WTC11 (cell line): ENCODE data around the gene DCAF15. TPM values are rescaled to one million over a fixed set of nuclear protein-coding genes. Genes with fewer than 3 reads are reported as not detected.

ENCODE experiments used
- ATAC-seq: fragments of 200-7000 bp; cut with Tn5 transposase; 2 replicates; pipeline ENCODE4 v1.10.0; 2021; ENCODE audit warnings: mild to moderate bottlenecking, moderate library complexity
- CTCF ChIA-PET: fragments of 300-600 bp; sonication (Branson Sonifier 250); formaldehyde crosslinking; loops from one replicate; lab custom pipeline; 2021; ENCODE audit warnings: antibody characterized with exemption; lab: Charles Lee
- POLR2A ChIA-PET: fragments of 350-600 bp; sonication (Branson Sonifier 250); formaldehyde crosslinking; loops from one replicate; lab custom pipeline; 2021; ENCODE audit warnings: antibody characterized with exemption; lab: Charles Lee
- DNase-seq: peaks from one replicate; pipeline ENCODE4 v3.0.0; 2021; ENCODE audit warnings: low spot score
- H3K27ac Mint-ChIP-seq: 2 replicates; pipeline ENCODE4 v1.8.0; 2021; ENCODE audit warnings: mixed read lengths
- H3K27me3 Mint-ChIP-seq: 2 replicates; pipeline ENCODE4 v1.8.0; 2021; ENCODE audit warnings: low read depth, mild to moderate bottlenecking, moderate library complexity, mixed read lengths
- H3K36me3 Mint-ChIP-seq: 2 replicates; pipeline ENCODE4 v1.8.0; 2021; ENCODE audit warnings: mixed read lengths
- H3K4me1 Mint-ChIP-seq: 2 replicates; pipeline ENCODE4 v1.8.0; 2022; ENCODE audit warnings: mixed read lengths
- H3K4me3 Mint-ChIP-seq: 2 replicates; pipeline ENCODE4 v1.8.0; 2021; ENCODE audit warnings: mild to moderate bottlenecking, moderate library complexity, mixed read lengths
- H3K9me3 Mint-ChIP-seq: 2 replicates; pipeline ENCODE4 v1.8.0; 2021; ENCODE audit warnings: mixed read lengths
- EMX1 ChIP-seq: fragments of 250-450 bp; sonication (Bioruptor Pico); IDR thresholded peaks from 2 replicates; pipeline ENCODE4 v1.8.0; 2021; ENCODE audit warnings: mild to moderate bottlenecking
- FOXJ3 ChIP-seq: sonication (generic); formaldehyde crosslinking; IDR thresholded peaks from 2 replicates; pipeline ENCODE4 v1.9.0; 2021; ENCODE audit warnings: missing genetic modification reagents, mild to moderate bottlenecking, borderline replicate concordance
- FOXP1 ChIP-seq: sonication (generic); formaldehyde crosslinking; IDR thresholded peaks from 2 replicates; pipeline ENCODE4 v1.8.0; 2022; ENCODE audit warnings: missing genetic modification reagents, mild to moderate bottlenecking, moderate library complexity, borderline replicate concordance
- JAZF1 ChIP-seq: fragments of 250-450 bp; sonication (Bioruptor Pico); IDR thresholded peaks from 2 replicates; pipeline ENCODE4 v1.9.0; 2021; ENCODE audit warnings: moderate library complexity, mild to moderate bottlenecking, inconsistent platforms
- MLX ChIP-seq: sonication (generic); formaldehyde crosslinking; IDR thresholded peaks from 2 replicates; pipeline ENCODE4 v1.8.1; 2023; ENCODE audit warnings: mild to moderate bottlenecking, missing genetic modification reagents, moderate library complexity
- SOX15 ChIP-seq: fragments of 250-450 bp; sonication (Bioruptor Pico); IDR thresholded peaks from 2 replicates; pipeline ENCODE4 v1.9.0; 2021; ENCODE audit warnings: mild to moderate bottlenecking
- total RNA-seq: library from RNA; stranded (reverse); gene quantifications from 3 replicates; pipeline ENCODE4 v1.2.3, GENCODE V29; 2021
- TF ChIP-seq, protein P1 (sequence below): fragments of 250-450 bp; sonication (Bioruptor Pico); IDR thresholded peaks from 2 replicates; pipeline ENCODE4 v1.9.0; 2021; ENCODE audit warnings: mild to moderate bottlenecking
- TF ChIP-seq, protein P2 (sequence below): sonication (generic); formaldehyde crosslinking; IDR thresholded peaks from 2 replicates; pipeline ENCODE4 v1.8.0; 2023; ENCODE audit warnings: missing genetic modification reagents, mild to moderate bottlenecking, borderline replicate concordance
- TF ChIP-seq, protein P3 (sequence below): fragments of 250-450 bp; sonication (Bioruptor Pico); IDR thresholded peaks from 2 replicates; pipeline ENCODE4 v1.9.0; 2021; ENCODE audit warnings: mild to moderate bottlenecking, borderline replicate concordance
- TF ChIP-seq, protein P4 (sequence below): fragments of 200-600 bp; IDR thresholded peaks from 2 replicates; pipeline ENCODE4 v1.8.0; 2022; ENCODE audit warnings: antibody characterized with exemption

DCAF15 gene
- total RNA-seq, 1 experiment from 2014 or later: 82.9 TPM

DNA sequence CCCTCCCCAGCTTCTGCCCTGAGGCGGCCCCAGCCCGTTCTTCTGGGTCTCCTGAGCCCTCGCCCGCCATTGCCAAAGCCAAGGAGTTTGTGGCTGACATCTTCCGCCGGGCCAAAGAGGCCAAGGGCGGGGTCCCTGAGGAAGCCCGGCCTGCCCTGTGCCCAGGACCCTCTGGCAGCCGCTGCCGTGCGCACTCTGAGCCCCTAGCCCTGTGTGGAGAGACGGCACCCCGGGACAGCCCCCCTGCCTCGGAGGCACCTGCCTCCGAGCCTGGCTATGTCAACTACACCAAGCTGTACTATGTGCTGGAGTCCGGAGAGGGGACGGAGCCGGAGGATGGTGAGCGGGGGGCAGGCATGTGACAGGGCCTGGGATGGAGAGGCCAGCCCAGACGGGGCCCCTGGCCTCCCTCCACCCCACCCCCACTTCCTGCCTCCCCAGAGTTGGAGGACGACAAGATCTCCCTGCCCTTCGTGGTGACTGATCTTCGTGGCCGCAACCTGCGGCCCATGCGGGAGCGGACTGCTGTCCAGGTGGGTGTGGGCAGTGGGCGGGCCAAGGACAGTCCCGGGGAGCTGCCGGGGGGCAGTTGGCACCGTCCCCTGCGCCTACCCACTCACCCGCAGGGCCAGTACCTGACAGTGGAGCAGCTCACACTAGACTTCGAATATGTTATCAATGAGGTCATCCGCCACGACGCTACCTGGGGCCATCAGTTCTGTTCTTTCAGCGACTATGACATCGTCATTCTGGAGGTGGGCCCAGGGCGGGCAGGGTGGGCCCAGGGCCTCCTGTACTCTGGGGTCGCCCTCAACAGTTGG, 7.0 kb downstream of the DCAF15 start:
- no peak for TF ChIP-seq FOXJ3
- TF ChIP-seq, protein P1, sequence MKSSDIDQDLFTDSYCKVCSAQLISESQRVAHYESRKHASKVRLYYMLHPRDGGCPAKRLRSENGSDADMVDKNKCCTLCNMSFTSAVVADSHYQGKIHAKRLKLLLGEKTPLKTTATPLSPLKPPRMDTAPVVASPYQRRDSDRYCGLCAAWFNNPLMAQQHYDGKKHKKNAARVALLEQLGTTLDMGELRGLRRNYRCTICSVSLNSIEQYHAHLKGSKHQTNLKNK (CRISPR knock-in tag): no peak
- TF ChIP-seq, protein P2, sequence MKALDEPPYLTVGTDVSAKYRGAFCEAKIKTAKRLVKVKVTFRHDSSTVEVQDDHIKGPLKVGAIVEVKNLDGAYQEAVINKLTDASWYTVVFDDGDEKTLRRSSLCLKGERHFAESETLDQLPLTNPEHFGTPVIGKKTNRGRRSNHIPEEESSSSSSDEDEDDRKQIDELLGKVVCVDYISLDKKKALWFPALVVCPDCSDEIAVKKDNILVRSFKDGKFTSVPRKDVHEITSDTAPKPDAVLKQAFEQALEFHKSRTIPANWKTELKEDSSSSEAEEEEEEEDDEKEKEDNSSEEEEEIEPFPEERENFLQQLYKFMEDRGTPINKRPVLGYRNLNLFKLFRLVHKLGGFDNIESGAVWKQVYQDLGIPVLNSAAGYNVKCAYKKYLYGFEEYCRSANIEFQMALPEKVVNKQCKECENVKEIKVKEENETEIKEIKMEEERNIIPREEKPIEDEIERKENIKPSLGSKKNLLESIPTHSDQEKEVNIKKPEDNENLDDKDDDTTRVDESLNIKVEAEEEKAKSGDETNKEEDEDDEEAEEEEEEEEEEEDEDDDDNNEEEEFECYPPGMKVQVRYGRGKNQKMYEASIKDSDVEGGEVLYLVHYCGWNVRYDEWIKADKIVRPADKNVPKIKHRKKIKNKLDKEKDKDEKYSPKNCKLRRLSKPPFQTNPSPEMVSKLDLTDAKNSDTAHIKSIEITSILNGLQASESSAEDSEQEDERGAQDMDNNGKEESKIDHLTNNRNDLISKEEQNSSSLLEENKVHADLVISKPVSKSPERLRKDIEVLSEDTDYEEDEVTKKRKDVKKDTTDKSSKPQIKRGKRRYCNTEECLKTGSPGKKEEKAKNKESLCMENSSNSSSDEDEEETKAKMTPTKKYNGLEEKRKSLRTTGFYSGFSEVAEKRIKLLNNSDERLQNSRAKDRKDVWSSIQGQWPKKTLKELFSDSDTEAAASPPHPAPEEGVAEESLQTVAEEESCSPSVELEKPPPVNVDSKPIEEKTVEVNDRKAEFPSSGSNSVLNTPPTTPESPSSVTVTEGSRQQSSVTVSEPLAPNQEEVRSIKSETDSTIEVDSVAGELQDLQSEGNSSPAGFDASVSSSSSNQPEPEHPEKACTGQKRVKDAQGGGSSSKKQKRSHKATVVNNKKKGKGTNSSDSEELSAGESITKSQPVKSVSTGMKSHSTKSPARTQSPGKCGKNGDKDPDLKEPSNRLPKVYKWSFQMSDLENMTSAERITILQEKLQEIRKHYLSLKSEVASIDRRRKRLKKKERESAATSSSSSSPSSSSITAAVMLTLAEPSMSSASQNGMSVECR: no peak
- Mint-ChIP-seq H3K9me3 (no peaks in the 10 kb centered on the region), H3K36me3 (peaks cover 28% of the 10 kb centered on the region), H3K4me1 (peaks cover 6% of the 10 kb centered on the region), H3K27ac (no peak overlapping the region), H3K4me3 (no peak overlapping the region), H3K27me3 (peaks cover 1% of the 10 kb centered on the region)
- POLR2A ChIA-PET: interaction anchor here (0.6 to 0.9 kb wide), 2 partner anchors 23 to 159 kb away, joined by 5 to 7 read pairs; no protein-coding TSS in a partner anchor
- CTCF ChIA-PET: interaction anchor here (0.7 to 2.2 kb wide), 14 partner anchors 11 to 100 kb away, joined by 3 to 11 read pairs (median 5); partner anchors contain the start of genes IL27RA, PODNL1 and RFX1
- DNase-seq (no peak), ATAC-seq (no peak)

DNA sequence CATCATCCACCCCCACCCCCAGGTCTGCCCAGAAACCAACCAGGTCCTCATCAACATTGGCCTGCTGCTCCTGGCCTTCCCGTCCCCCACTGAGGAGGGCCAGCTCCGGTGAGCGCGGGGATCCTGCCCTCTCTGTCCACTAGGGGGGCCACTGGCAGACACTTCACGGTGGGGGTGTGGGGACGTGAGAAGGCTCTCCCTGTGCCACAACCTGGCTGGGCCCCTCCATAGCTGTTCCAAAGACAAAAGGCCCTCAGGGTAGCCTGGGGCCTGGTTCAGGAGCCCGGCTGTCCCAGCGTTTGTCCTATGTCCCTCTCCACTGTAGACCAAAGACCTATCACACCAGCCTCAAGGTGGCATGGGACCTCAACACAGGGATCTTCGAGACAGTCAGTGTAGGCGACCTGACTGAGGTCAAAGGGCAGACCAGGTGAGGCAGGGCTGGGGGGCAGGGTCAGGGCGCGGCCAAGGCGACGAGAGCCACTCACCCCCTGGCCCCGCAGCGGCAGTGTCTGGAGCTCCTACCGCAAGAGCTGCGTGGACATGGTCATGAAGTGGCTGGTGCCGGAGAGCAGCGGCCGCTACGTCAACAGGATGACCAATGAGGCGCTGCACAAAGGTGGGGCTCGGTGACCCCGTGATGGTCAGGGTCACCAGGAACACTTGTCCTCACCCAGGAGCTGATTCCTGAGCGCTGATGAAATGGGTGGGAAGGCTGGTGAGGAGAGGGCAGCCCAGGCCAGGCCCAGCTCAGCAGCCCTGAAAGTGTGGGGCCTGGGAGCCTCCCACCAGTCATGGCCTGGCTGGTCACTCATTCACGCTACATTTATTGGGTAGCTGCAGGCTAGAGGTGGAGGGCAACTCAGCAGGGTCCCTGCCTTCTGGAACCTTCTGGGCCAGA, 7.9 kb downstream of the DCAF15 start:
- ATAC-seq: peak; percentile 9
- H3K36me3 Mint-ChIP-seq: peaks cover 23% of the 10 kb centered on the region
- H3K4me1 Mint-ChIP-seq: peaks cover 6% of the 10 kb centered on the region
- H3K4me3 Mint-ChIP-seq: no peak overlapping the region
- TF ChIP-seq, protein P3, sequence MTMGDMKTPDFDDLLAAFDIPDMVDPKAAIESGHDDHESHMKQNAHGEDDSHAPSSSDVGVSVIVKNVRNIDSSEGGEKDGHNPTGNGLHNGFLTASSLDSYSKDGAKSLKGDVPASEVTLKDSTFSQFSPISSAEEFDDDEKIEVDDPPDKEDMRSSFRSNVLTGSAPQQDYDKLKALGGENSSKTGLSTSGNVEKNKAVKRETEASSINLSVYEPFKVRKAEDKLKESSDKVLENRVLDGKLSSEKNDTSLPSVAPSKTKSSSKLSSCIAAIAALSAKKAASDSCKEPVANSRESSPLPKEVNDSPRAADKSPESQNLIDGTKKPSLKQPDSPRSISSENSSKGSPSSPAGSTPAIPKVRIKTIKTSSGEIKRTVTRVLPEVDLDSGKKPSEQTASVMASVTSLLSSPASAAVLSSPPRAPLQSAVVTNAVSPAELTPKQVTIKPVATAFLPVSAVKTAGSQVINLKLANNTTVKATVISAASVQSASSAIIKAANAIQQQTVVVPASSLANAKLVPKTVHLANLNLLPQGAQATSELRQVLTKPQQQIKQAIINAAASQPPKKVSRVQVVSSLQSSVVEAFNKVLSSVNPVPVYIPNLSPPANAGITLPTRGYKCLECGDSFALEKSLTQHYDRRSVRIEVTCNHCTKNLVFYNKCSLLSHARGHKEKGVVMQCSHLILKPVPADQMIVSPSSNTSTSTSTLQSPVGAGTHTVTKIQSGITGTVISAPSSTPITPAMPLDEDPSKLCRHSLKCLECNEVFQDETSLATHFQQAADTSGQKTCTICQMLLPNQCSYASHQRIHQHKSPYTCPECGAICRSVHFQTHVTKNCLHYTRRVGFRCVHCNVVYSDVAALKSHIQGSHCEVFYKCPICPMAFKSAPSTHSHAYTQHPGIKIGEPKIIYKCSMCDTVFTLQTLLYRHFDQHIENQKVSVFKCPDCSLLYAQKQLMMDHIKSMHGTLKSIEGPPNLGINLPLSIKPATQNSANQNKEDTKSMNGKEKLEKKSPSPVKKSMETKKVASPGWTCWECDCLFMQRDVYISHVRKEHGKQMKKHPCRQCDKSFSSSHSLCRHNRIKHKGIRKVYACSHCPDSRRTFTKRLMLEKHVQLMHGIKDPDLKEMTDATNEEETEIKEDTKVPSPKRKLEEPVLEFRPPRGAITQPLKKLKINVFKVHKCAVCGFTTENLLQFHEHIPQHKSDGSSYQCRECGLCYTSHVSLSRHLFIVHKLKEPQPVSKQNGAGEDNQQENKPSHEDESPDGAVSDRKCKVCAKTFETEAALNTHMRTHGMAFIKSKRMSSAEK (CRISPR knock-in tag): no peak
- TF ChIP-seq, protein P4, sequence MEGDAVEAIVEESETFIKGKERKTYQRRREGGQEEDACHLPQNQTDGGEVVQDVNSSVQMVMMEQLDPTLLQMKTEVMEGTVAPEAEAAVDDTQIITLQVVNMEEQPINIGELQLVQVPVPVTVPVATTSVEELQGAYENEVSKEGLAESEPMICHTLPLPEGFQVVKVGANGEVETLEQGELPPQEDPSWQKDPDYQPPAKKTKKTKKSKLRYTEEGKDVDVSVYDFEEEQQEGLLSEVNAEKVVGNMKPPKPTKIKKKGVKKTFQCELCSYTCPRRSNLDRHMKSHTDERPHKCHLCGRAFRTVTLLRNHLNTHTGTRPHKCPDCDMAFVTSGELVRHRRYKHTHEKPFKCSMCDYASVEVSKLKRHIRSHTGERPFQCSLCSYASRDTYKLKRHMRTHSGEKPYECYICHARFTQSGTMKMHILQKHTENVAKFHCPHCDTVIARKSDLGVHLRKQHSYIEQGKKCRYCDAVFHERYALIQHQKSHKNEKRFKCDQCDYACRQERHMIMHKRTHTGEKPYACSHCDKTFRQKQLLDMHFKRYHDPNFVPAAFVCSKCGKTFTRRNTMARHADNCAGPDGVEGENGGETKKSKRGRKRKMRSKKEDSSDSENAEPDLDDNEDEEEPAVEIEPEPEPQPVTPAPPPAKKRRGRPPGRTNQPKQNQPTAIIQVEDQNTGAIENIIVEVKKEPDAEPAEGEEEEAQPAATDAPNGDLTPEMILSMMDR: peak; percentile 8; the same call in 1 of the 2 replicates
- no peak for TF ChIP-seq SOX15
- TF ChIP-seq FOXP1 (CRISPR knock-in tag): no peak
- no peak for TF ChIP-seq JAZF1 (CRISPR knock-in tag)
- no peak for TF ChIP-seq MLX (CRISPR knock-in tag)
- 0 out of 2 replicates have a peak, but pooled peaks have one; percentile 13 for TF ChIP-seq EMX1 (CRISPR knock-in tag)
- peak; percentile 61 for DNase-seq
- ChIA-PET POLR2A (interaction anchor here (0.6 to 3.5 kb wide), 3 partner anchors 18 to 158 kb away, joined by 5 to 16 read pairs (median 7); no protein-coding TSS in a partner anchor), CTCF (interaction anchor here (0.6 to 3.4 kb wide), 19 partner anchors 10 to 99 kb away, joined by 3 to 22 read pairs (median 4); partner anchors contain the start of genes IL27RA, PODNL1 and RFX1)
- H3K27me3 Mint-ChIP-seq: peaks cover 3% of the 10 kb centered on the region
- peak overlapping the region; percentile 87 for H3K27ac Mint-ChIP-seq
- no peaks in the 10 kb centered on the region for H3K9me3 Mint-ChIP-seq
